A673 (cell line): ENCODE data around the gene TTC21A. TPM values are rescaled to one million over a fixed set of nuclear protein-coding genes. Genes with fewer than 3 reads are reported as not detected.

Source experiments
- BruUV-seq: library from RNA; stranded (reverse); fragments of 400-500 nt; replicated peaks from 2 replicates; lab custom pipeline; 2021; lab: Mats Ljungman, UMichigan
- CTCF ChIA-PET: fragments of 300-600 bp; sonication (Branson Sonifier 250); formaldehyde crosslinking; loops from one replicate; lab custom pipeline; 2022; ENCODE audit warnings: antibody characterized with exemption; lab: Charles Lee
- POLR2A ChIA-PET: fragments of 300-600 bp; sonication (Branson Sonifier 250); formaldehyde crosslinking; loops from one replicate; lab custom pipeline; 2022; ENCODE audit warnings: antibody characterized with exemption; ENCODE audit not compliant: low non-redundant PET; lab: Charles Lee
- DNase-seq: peaks from one replicate; pipeline ENCODE4 v3.0.0-alpha.2; 2015; ENCODE audit warnings: low spot score
- H3K27ac ChIP-seq: fragments of 200-600 bp; sonication (generic); 2 replicates; pipeline ENCODE4 v1.5.1; 2016; ENCODE audit warnings: mixed run types, low read depth, mild to moderate bottlenecking, mixed read lengths, antibody characterized with exemption, low read length; ENCODE audit not compliant: poor library complexity, severe bottlenecking
- H3K27me3 ChIP-seq: fragments of 200-600 bp; sonication (generic); replicated peaks from 2 replicates; pipeline ENCODE4 v1.6.1; 2017; ENCODE audit warnings: mixed run types, low read depth, mild to moderate bottlenecking, mixed read lengths, antibody characterized with exemption, low read length; ENCODE audit not compliant: insufficient read depth, poor library complexity
- H3K36me3 ChIP-seq: fragments of 200-600 bp; sonication (generic); 2 replicates; pipeline ENCODE4 v1.6.1; 2016; ENCODE audit warnings: mixed run types, mild to moderate bottlenecking, mixed read lengths, antibody characterized with exemption, low read length; ENCODE audit not compliant: insufficient read depth, poor library complexity, severe bottlenecking
- H3K4me1 ChIP-seq: fragments of 200-600 bp; sonication (generic); 2 replicates; pipeline ENCODE4 v1.6.1; 2017; ENCODE audit warnings: mixed run types, mild to moderate bottlenecking, mixed read lengths, antibody characterized with exemption, low read length; ENCODE audit not compliant: insufficient read depth, poor library complexity, severe bottlenecking
- H3K4me3 ChIP-seq: fragments of 200-600 bp; sonication (generic); 2 replicates; pipeline ENCODE4 v1.5.1; 2016; ENCODE audit warnings: low read depth, mixed run types, mild to moderate bottlenecking, mixed read lengths, low read length; ENCODE audit not compliant: poor library complexity, severe bottlenecking
- H3K9me3 ChIP-seq: fragments of 200-600 bp; sonication (generic); 2 replicates; pipeline ENCODE4 v1.6.1; 2016; ENCODE audit warnings: mixed run types, low read depth, mild to moderate bottlenecking, mixed read lengths, antibody characterized with exemption, low read length; ENCODE audit not compliant: poor library complexity, severe bottlenecking
- EZH2 ChIP-seq: fragments of 200-600 bp; sonication (generic); IDR thresholded peaks from 2 replicates; pipeline ENCODE4 v1.6.1; 2017; ENCODE audit warnings: borderline replicate concordance, low read depth, mild to moderate bottlenecking, mixed read lengths, antibody characterized with exemption, low read length; ENCODE audit not compliant: poor library complexity, severe bottlenecking
- intact Hi-C: fragments of 100-400 bp; cut with micrococcal nuclease; formaldehyde crosslinking; loops from one replicate; pipeline ENCODE4 v1.10.0; 2022; ENCODE audit not compliant: unreplicated experiment
- total RNA-seq: library from RNA; stranded (reverse); gene quantifications from 2 replicates; pipeline ENCODE4 v1.2.3, GENCODE V29; 2021
- TF ChIP-seq, protein P1 (sequence below): fragments of 300-800, 200-600 bp; sonication (generic); conservative IDR thresholded peaks from 2 replicates; pipeline ENCODE4 v1.5.1; 2017; ENCODE audit warnings: low read depth, mild to moderate bottlenecking, antibody characterized with exemption, low read length, moderate library complexity, mixed read lengths

The TTC21A gene
- total RNA-seq, 1 experiment from 2014 or later, result 1.4 TPM

DNA sequence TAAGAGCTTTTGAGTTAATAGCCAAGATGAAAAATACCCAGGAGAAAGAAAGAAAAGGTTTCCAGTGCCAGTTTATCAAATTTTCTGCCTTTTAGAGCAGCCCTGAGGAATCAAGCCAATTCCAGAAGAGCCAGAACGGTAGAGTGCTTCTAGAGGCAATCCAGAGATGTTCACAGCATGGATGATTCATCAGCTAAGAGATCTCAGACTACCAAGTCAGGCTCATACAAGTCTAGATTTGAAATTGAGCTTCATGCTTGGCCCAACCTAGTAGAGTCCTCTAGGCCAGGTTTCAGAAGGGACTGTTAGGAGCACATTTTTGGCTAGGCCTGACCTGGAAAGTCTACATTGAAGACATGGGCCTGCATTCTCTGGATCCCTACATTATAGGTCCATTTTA, 40.2 kb upstream of the TTC21A start:
- DNase-seq, result no peak
- Histone ChIP-seq H3K27ac (no peak overlapping the region), H3K9me3 (no peaks in the 10 kb centered on the region), H3K36me3 (no peaks in the 10 kb centered on the region), H3K27me3 (no peaks in the 10 kb centered on the region), H3K4me1 (no peaks in the 10 kb centered on the region), H3K4me3 (no peak overlapping the region)
- ChIA-PET CTCF (no interaction called here), POLR2A (no interaction called here)
- intact Hi-C loops, result no loop called here
- TF ChIP-seq EZH2, result no peak
- TF ChIP-seq, protein P1, sequence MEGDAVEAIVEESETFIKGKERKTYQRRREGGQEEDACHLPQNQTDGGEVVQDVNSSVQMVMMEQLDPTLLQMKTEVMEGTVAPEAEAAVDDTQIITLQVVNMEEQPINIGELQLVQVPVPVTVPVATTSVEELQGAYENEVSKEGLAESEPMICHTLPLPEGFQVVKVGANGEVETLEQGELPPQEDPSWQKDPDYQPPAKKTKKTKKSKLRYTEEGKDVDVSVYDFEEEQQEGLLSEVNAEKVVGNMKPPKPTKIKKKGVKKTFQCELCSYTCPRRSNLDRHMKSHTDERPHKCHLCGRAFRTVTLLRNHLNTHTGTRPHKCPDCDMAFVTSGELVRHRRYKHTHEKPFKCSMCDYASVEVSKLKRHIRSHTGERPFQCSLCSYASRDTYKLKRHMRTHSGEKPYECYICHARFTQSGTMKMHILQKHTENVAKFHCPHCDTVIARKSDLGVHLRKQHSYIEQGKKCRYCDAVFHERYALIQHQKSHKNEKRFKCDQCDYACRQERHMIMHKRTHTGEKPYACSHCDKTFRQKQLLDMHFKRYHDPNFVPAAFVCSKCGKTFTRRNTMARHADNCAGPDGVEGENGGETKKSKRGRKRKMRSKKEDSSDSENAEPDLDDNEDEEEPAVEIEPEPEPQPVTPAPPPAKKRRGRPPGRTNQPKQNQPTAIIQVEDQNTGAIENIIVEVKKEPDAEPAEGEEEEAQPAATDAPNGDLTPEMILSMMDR, result no peak
- BruUV-seq, result no TSS peak

DNA sequence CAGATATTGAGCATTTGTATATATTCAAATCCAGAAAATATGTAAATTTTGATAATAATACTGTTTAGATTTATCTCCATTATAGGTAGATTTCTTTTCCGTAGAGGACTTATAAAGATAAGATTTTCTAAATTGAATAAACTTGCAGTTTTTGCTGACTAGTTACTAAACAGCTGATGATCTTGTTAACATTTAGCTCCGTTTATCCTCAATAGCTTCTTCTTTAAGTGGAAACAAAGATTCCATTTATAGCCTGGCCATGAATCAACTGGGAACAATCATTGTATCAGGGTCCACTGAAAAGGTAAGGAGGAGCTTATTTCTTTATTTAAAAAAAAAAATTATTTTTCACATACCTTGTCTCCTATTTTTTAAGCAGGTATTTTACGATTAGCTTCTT, 38.9 kb upstream of the TTC21A start:
- no peaks in the 10 kb centered on the region for H3K27me3 ChIP-seq
- no peak for DNase-seq
- no peak overlapping the region for H3K27ac ChIP-seq
- TF ChIP-seq EZH2, result no peak
- TF ChIP-seq, protein P1, result no peak
- no peaks in the 10 kb centered on the region for H3K36me3 ChIP-seq
- no TSS peak for BruUV-seq
- intact Hi-C loops, result no loop called here
- CTCF ChIA-PET, result no interaction called here
- no peaks in the 10 kb centered on the region for H3K9me3 ChIP-seq
- POLR2A ChIA-PET, result no interaction called here
- H3K4me1 ChIP-seq, result no peaks in the 10 kb centered on the region
- H3K4me3 ChIP-seq, result no peak overlapping the region

DNA sequence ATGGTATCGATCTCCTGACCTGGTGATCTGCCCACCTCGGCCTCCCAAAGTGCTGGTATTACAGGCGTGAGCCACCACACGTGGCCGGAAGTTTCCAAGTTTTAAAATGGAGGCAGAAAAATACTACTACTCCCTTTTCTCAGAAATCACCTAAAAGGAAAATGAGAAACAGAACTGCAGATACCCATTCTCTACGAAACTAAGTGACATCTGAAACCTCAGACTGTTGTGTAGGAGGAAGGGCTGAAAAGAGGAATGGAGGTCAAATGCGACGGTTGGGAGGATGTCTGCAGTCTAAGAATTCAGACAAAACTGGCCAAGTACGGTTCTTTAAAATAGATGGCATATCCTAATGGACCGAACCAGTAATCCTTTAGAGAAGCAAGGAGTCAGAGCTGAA, 31.6 kb upstream of the TTC21A start:
- intact Hi-C loops, result no loop called here
- Histone ChIP-seq H3K4me1 (no peaks in the 10 kb centered on the region), H3K27ac (no peak overlapping the region), H3K4me3 (no peak overlapping the region), H3K27me3 (no peaks in the 10 kb centered on the region), H3K9me3 (no peaks in the 10 kb centered on the region), H3K36me3 (no peaks in the 10 kb centered on the region)
- ChIA-PET POLR2A (no interaction called here), CTCF (no interaction called here)
- BruUV-seq, result no TSS peak
- no peak for TF ChIP-seq EZH2
- TF ChIP-seq, protein P1, result no peak
- DNase-seq, result no peak
